GM21515 (cell line): ENCODE results near the gene NRDE2.
"Not testable (repeated sequence)": the region's sequence is repeated elsewhere in the genome, so short reads cannot be mapped to it uniquely, and the experiment has no call there.

ENCODE experiments used
- ATAC-seq: cut with Tn5 transposase; IDR thresholded peaks from one replicate; pipeline ENCODE4 v1.9.1; 2021; ENCODE audit not compliant: unreplicated experiment

NRDE2 gene

DNA sequence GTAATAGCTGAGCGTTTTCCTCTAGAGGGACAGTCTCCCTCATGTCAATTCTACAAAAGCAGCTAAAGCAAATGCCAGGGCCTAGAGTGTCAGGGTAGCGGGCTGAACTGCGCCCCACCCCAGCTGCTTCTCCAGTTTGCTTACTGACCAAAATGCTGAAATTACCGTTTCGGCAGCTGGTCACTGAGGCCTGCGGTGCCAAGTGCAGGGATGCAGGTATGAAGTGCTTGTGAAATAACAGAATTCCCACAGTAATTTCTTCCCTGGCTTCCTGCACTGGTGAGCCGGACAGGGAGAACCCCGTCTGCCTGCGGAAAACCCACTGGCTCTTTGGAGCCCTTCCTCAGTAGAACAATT lies 56.3 kb downstream of the NRDE2 start:
- no peak for ATAC-seq

- no peak for ATAC-seq
Observed at GRCh38 chr14:90274808-90275457, 56.8 kb downstream of the NRDE2 start.

DNA sequence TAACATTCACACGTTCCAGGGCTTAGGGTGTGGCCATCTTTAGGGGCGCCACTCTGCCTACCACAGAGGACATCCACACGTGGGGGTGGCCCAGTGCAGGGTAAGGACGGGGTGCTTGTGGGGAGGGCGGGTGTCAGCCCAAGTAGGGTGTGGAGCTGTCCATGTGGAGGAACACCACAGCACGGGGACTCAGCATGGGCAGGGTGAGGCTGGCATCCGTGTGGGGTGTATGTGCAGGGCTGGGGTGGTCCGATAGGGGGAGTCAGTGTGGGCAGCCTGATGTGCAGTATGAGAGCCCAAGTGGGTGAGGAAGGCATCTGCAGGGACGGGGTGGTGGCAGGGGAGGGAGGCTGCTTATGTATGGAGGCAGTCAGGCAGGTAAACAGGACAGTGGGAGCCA lies 57.7 kb downstream of the NRDE2 start:
- no peak for ATAC-seq

DNA sequence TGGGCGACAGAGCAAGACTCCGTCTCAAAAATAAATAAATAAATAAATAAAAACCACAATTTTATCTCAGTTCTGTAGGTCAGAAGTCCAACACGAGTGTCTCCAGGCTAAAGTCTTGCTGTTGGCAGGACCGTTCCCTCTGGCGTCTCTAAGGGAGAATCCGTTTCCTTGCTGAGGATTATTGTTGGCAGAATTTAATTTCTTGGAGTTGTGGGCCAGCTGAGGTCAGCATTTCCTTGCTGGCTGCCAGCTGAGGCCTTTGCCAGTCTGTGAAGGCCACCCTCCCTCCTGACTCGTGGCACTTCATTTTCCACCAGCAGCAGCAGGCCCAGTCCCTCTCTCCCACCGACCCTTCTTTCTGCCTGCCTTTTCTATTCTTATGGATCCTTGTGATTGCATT lies 58.2 kb downstream of the NRDE2 start:
- no peak for ATAC-seq

- no peak for ATAC-seq
Observed at GRCh38 chr14:90272523-90272922, 59.2 kb downstream of the NRDE2 start.

DNA sequence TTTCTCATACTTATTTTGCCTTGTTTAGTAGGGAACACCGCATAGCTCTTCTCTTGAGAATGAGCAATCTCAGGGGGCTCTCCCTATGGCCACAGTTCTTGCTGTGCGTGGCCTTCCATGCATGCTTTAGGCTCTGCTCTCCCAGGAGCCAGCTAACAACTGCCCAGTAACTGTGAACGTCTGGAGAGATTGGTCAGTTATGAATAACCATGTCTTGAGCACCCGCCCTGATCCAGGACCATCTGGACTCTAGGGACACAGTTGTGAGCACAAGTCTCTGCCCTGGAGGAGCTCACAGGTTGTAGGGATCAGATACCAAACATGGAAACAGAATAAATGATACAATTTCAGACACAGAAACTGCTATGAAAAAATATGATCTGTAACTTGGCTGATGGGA lies 63.3 kb downstream of the NRDE2 start:
- ATAC-seq = no peak

DNA sequence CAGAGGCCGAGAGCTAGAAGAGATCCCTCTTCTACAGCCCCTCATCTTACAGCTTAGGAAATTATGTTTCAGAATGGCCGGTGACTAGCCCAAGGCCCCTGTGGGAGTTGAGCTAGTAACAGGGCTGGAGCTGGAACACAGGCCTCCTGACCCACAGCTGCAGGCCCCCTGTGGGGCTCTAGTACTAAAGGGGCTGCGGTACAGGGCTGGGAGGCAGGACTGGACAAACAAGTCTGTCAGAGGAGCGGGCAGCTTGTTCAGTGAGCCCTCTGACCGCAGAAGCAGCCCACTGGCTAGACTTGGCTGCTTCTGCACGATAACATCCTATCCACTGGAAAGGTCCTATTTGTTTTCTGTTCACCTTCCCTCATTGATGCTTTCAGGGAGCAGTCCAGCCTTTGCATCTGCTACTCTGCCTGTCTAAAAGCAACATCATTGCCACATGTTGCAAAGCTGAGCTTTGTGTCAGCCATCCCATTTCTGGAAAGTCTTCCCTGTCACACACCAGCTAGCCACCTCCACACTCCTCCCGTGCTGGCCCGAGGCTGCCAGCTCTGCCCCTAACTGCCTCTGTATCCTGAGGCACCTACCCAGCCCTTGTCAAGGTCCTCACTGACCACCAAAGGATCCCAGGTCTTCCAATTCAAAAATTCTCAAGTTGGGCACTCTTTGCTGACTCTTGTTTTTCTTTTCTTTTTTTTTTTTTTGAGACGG lies 65.1 kb downstream of the NRDE2 start:
- no peak for ATAC-seq

DNA sequence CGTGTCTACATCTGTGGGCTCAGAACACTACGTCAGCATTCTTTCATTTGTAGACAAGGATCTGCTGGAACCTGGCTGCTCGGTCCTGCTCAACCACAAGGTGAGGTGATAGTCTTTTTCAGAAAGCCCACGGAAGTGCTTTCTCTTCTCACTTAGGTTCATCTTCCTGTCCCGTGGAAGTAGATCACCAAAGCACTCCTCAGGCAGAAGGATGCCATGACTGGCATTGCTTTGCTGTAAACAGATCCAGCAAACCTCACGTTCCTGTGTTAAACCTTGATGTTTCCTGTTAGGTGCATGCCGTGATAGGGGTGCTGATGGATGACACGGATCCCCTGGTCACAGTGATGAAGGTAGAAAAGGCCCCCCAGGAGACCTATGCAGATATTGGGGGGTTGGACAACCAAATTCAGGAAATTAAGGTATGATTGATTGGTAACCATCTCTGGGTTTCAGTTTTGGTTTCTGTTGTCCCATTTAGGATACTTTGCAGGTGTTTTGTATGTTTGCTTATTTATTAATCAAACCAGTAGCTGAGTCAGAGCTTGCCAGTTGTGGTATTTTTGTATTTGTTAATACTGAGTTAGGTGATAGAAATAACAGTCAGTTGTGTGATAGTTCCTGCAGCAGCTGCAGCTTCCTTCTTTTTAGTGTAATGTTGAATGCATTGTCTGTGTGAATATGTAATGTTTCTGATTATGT lies 67.8 kb downstream of the NRDE2 start:
- peak; percentile 75 for ATAC-seq

DNA sequence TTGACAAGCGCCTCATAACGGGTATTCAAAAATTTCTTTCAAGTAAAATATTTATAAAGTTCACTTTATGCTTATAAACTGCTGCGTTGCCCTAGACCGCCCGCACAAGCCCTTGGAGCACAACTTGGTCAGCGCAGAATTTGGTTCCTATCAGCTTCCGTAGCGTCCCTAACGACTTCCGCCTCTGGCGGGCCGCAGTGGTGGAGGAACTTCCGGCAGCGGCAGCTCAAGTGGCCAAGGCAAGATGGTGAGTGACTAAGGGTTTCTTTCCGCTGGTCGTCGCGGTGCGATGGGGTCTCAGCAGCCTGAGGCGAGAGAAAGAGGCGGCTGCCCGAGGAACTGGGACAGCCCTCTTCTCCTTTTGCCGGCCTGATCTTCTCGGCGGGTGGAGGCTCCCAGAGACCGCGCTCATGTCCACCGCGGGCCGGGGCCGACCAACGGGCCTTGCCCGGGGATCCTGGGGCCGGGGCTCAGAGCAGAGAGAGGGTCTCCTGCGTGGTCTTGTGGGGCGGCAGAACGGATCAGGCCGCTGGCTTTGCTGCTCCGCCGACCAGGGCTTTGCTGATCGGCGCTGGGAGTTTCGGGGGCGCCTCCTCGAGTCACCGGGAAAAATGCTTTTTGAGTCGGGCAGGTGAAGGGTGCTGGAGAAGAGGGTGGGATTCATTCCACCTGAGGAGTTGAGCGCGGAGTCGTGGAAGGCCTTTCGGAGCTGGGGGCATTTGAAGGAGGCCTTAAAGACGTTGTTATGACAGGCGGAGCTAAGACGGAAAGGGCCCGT lies 75.2 kb downstream of the NRDE2 start, which contains the start of gene PSMC1:
PSMC1 (plus strand) TSS at position 200 of the 778 bp plus-strand sequence; CDS start at position 245, 45 bp downstream.
- ATAC-seq = peak; percentile 94

DNA sequence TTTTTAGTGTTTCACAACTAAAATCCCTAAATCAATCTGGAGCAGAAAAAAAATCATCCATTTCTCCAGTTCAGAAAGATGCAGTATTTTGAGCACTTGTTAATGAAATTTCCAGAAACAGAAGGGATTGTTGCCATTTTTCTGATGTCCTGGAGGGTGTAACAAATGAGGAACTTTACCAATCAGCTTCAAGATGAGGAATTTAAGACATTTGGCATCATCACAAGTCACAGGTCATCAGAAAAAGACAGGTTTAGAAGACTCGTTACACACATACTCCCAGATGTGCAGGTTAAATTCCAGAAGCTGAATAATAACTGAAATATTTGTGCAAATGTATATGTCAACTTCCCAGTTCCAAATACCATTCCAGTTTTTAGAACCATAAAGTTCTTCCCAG lies 75.9 kb downstream of the NRDE2 start:
- no peak for ATAC-seq

- ATAC-seq = no peak
Observed at GRCh38 chr14:90253826-90254225, 77.9 kb downstream of the NRDE2 start.

GRCh38 chr14:90248594-90248993 lies 83.1 kb downstream of the NRDE2 start:
- ATAC-seq = no peak

GRCh38 chr14:90247441-90247840 lies 84.3 kb downstream of the NRDE2 start:
- not testable (repeated sequence) for ATAC-seq

GRCh38 chr14:90246936-90247335 lies 84.8 kb downstream of the NRDE2 start:
- no peak for ATAC-seq

DNA sequence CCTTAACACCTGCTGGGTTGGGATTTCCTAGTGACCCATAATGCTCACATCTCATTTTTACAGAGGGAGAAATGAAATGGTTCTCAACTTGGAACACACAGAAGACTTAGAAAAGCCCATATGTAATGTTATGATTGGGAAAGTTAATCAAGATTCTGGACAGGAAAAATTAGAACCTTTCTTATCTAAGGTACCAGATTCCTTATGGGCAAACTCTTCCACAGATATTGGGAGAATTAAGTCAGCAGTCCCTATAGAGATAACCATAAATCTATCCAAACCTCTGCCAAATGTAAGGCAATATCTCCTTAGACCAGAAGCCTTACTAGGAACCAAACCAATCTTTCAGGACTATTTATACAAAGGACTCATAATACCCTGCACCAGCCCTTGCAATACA lies 89.3 kb downstream of the NRDE2 start:
- ATAC-seq = no peak

GRCh38 chr14:90239139-90239538 lies 92.6 kb downstream of the NRDE2 start:
- no peak for ATAC-seq

GRCh38 chr14:90235179-90235976 lies 96.4 kb downstream of the NRDE2 start:
- ATAC-seq = peak; percentile 73

DNA sequence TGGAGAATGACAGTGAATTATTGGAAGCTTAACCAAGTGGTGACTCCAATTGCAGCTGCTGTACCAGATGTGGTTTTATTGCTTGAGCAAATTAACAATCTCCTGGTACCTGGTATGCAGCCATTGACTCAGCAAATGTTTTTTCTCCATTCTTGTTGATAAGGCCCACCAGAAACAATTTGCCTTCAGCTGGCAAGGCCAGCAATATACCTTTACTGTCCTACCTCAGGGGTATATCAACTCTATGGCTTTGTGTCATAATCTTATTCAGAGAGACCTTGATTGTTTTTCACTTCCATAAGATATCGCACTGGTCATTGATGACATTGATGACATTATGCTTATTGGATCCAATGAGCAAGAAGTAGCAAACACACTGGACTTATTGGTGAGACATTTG lies 101.8 kb downstream of the NRDE2 start:
- not testable (repeated sequence) for ATAC-seq

DNA sequence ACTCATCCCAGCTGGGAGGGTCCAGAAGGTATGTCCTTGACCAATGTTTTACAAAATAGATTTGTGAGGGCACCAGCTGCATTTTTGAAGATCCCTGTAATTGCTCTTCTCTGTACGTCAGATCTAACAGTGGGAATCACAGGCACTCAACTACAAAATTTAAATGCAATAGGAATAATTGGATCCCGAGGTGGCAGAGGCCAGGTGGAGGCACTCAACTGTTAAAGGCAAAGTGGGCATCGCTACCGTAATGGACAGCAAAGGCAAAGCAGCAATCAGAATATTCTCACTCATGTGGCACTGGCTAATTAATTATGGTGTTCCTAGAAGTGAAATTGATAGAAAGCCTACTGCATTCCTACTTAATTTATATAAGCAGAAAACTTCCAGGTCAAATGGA lies 103.3 kb downstream of the NRDE2 start:
- no peak for ATAC-seq
